Stimulated activated CD4-positive, alpha-beta T cell treated with anti-CD3 and anti-CD28 coated beads, TNF-alpha, amount 100 ng/mL, for 48 hours (primary cell): ENCODE results near the gene CEACAM7.
A peak's percentile ranks its signal among the peaks of the same experiment; 100 is the strongest.
"Not testable (repeated sequence)": the region's sequence is repeated elsewhere in the genome, so short reads cannot be mapped to it uniquely, and the experiment has no call there.

Experiments
- DNase-seq, 3 donors: peaks; one replicate each; pipeline ENCODE4 v3.0.0-alpha.2; 2020; ENCODE audit warnings: low read depth in 3 of 3

The CEACAM7 gene

GRCh38 chr19:41656756-41657155, 31.3 kb downstream of the CEACAM7 start:
- DNase-seq: not testable (repeated sequence)

- no peak for DNase-seq
Observed at GRCh38 chr19:41652250-41652649, 35.8 kb downstream of the CEACAM7 start.

GRCh38 chr19:41649827-41650226, 38.2 kb downstream of the CEACAM7 start:
- no peak for DNase-seq

DNA sequence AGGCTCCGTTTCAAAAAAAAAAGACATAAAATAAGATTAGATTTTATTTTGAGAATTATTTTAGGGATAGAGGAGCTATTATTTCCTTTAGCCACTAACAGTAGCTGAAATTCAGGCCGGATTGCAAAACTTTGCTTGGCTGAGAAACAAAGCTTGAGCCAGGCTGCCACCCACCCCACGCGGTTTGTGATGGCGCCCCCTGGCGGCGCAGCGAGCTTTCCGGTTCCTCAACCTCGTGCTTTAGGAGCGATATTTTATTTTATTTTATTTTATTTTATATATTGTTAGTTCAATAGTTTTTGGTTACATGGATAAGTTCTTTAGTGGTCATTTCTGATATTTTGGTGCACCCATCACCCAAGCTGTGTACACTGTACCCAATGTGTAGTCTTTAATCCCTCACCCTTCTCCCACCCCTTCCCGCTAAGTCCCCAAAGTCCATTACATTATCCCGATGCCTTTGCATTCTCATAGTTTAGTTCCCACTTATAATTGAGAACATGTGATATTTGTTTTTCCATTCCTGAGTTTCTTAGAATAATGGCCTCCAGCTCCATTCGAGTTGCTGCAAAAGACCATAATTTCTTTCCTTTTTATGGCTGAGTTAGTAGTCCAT, 41.4 kb downstream of the CEACAM7 start:
- peak; percentile 23 to 60 (median 30) for DNase-seq

- DNase-seq: peak; percentile 34 to 61 (median 59)
Observed at GRCh38 chr19:41641879-41642485, 46.1 kb downstream of the CEACAM7 start.

DNA sequence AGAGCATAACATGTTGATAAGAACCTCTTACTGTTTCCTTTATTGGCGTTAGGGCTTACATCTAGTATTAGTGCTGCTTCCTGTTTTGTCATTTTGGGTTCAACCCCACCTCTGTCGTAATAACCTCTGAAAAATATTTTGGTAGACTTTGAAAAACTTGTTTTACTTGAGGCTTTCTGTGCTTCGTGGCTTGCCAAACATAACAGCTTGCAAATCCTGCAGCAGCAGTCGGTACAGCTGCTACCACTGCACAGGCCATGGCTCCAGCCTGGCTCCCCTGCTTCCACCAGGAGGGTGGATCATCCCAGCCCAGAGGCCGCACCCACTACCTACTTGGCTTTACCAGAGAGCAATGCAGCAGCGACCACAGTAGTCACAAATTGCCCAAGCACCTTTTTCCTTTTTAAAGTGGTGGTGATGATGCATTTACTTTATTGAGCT, 49.4 kb downstream of the CEACAM7 start:
- DNase-seq: no peak

- DNase-seq: no peak
Observed at GRCh38 chr19:41637484-41637883, 50.6 kb downstream of the CEACAM7 start.

DNA sequence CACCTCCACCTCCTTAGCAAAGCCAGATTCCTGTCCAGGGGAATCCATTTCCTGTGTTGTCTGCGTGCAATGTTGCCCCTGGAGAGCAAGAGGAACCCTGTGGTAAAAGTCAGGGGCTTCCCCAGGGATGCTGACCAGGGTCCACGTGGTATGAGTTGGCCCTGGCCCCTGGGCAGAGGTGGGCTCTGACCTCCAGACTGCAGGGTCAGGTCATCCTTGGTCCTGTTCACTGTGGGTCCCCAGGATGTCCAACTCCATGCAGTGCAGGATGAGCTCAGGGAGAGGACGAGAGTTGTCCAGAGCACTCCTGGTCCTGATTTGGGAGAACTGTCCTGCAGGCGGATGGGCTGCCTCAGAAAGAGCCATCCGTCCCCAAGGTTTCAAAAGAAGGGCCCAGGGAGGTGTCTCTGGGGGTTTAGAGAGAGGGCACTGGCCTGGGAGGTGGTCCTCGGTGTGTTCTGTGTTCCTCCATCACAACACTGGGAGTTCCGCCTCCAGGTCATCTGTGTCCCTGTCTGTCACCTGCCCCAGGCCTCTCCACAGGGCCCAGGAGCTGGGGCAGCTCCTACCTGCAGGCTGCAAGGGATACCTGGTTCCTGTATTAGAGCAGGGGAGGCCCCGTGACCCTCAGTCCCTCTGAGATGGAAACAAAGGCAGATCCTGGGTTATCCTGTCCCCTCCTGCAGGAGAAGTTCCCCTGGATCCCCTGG, 59.9 kb downstream of the CEACAM7 start:
- no peak for DNase-seq

DNA sequence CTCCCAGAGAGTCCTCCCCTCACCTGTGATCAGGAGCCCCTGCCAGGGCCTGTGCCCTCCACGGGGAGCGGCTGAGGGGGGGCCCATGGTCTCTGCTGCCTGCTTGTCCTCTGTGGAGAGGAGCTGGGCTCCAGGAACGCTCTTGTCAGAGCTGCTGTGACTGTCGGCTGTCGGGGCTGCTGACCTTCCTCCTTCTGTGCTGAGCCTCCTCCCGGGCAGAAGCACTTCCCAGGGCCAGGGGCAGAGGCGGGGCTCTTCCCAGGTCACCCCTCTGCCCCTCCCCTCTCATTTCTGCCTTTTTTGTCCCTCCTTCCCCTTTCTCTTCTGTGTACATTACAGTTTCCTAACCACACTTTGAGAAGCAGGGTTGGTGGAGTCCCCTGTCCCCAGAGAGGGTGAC, 61.2 kb downstream of the CEACAM7 start, which contains the start of gene CEACAM4:
Gene CEACAM4 (minus strand): TSS at position 198 of the 400 bp plus-strand sequence. CDS start 111 bp downstream, at position 87.
- DNase-seq: no peak

- no peak for DNase-seq
Observed at GRCh38 chr19:41626278-41626677, 61.8 kb downstream of the CEACAM7 start.

GRCh38 chr19:41624937-41625336, 63.1 kb downstream of the CEACAM7 start:
- no peak for DNase-seq

- DNase-seq: no peak
Observed at GRCh38 chr19:41624515-41624914, 63.6 kb downstream of the CEACAM7 start.

GRCh38 chr19:41623360-41623759, 64.7 kb downstream of the CEACAM7 start:
- no peak for DNase-seq
